ENCODE results near the gene THPO.

Gene THPO

GRCh38 chr3:184377882-184378445 is at the start of gene THPO:
Gene THPO, minus strand, starts transcription at chr3:184378207. Its CDS starts 1,948 bp downstream, at chr3:184376259.
- DNase-seq = no peak

DNA sequence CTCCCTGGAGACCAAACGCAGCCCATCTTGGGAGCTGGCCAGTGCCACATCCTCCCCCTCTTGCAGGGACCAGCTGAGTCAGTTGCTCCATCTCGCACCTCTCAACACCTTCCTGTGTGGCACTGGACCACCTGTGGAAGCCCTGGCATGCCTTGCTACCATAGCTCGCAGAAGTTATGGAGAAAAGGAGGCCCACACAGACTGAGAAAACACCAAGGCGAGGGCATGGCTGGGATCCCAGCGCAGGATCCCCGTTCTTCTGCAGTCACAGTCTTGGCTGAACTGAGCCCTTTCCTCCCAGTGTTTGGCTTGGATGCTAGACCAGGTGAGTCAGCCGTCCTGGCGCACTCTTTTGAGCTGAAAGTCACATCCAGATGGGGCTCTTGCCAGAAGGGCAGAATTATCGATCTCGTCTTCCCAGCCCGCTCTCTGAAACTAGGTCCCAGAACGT is 48.7 kb upstream of the THPO start:
- DNase-seq = no peak

DNA sequence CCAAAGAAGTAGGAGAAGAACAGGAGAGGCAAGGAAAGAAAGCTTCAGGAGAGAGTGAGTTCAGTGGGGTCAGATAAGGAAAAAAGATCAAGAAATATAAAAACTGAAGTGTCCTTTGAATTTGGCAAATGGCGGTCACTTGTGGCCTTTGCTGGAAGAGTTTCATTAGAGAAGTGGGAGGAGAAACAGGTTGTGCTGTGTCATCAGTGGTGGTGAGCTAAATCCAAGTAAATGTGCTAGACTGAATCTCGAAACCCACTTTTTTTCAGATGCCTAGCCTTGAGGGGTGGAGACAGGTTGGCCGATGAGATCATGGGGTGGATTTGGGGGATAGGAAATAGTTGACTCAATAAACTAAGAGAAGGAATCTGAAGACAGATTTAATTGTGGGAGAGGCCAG is 45.6 kb upstream of the THPO start:
- no peak for DNase-seq

DNA sequence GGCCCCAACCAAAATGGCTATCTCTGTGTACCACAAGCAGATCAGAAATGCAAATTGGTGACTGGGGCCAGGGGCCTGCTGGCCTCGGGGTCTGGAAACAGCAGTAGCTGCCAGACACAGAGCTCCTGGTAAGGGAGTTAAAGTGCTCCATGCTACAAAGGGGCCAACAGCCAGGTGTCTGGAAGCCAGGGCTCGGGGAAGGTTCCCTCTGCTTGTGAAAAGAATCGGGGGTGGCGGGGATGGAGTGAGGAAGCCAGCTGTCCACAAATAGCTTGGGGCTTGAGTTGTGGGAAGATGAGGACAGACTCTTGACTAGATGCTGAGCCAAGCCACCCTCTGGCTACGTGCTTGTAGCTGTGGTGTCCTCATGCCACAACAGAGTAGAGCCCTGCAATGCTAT is 41.2 kb upstream of the THPO start:
- DNase-seq = no peak

DNA sequence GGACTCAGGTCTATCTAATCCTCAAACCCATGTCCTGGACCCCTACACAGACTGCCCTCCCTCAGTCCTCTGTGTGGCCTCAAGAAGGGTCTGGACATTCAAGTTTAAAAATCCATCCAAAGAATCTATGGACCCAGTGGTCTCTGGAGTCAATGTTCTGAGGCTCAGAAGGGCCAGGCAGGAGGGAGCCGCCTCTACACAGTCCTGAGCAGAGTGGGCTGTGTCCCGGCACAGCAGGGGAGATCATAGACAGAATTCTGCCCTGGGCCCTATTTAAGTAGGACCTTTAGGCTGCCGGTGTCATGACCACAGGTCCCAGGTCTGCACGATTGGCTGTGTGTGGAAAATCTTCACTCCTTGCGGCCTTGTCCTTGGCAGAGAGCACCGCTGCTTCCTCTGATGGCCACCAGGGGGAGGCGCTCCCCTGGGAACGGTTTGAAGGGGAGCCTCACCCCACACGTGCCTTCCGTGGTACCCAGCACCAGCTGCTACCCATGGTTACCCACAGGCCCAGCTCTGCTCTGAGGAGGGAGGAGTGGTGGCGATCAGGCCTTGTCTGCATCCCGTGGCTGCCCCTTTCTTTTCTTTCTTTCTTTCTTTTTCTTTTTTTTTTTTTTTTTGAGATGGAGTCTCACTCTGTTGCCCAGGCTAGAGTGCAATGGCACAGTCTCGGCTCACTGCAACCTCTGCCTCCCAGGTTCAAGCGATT is 39.8 kb upstream of the THPO start:
- peak; percentile 16 to 42 for DNase-seq

DNA sequence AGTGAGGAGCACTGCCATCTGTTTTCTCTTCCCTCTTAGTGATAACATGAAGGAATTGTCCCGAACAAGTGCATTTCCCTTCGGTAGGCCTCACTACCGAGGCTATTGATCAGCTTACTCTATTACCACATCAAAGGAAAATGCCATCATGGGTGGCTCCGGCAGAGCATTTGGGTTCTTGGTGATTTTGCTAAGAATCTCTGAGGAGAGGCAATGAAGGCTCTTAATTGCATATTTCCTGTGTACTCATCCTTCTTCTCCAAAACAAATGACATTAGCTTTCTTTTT is 37.1 kb upstream of the THPO start:
- DNase-seq = no peak

DNA sequence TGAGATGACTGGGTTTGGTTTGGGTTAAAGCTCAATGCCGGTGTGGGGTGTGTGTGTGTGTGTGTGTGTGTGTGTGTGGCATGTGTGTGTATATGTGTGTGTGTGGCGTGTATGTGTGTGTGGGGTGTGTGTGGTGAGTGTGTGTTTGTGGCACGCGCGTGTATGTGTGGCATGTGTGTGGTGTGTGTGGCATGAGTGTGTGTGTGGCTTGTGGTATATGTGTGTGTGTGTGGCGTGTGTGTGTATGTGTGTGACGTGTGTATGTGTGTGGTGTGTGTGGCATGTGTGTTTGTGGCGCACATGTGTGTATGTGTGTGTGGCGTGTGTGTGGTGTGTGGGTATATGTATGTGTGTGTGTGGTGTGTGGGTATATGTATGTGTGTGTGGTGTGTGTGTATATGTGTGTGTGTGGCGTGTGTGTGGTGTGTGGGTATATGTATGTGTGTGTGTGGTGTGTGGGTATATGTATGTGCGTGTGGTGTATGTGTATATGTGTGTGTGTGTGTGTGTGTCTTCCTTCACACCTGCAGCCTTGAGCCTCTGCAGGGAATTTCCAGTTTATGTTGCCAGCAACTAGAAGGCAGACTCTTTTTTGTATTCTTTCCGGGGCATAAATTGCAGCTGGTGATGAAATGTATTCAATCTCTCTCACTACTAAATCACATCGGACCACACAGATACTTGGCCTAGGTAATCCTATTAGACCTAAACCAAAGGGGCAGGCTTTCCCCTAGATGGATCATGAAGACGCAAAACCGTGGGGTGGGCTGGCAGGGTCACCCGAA is 36.6 kb upstream of the THPO start:
- no peak for DNase-seq

DNA sequence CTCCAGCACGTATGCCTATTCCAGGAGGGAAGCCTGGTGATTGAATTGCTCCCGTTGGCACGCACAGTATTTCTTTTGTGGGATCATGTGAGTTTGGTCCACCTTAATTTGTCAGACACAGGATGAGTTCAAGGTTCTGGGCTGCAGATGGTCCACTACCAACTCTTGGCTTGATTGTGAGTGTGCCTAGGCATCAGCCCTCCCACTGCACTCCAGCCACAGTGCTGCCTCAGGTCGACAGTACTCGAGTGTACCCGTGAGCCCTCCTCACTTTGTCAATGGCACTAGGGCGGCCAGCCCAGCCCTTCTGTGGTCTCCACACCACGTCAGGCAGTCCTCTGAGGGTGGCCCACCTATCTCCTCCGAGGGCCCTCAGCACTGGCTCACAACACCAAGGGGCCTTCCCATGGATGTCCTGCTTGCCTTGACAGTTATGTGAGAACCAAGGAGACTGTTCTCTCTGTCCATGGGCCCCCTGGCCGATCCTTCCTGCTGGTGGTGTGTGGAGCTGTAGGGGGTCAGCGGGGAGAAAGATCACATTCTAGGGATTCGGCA is 32.0 kb upstream of the THPO start:
- no peak for DNase-seq

- DNase-seq = no peak
Measured at GRCh38 chr3:184409331-184409926, 31.4 kb upstream of the THPO start.

- DNase-seq = no peak
Measured at GRCh38 chr3:184405075-184406030, 27.3 kb upstream of the THPO start.

DNA sequence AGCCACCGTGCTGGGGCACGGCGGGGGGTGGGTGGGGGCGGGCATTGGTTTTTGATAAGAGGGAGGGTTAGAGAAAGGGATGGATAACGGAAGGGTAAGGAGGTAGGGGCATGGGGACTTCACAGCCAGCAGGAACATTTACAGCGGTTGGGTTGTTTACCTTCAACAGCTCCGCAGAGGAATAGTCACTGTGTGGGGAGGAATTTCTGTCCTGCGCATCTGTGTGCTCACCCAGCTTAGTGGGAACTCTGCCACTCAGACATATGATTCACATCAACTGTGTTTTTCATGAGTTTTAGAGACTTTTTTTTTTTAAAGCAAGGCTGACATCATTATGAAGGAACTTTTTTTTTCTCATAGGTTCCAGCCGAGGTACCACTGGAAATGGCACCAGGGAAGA is 21.4 kb upstream of the THPO start:
- DNase-seq = no peak

GRCh38 chr3:184395320-184395660 is 17.3 kb upstream of the THPO start:
- DNase-seq = no peak

GRCh38 chr3:184391266-184391665 is 13.3 kb upstream of the THPO start:
- DNase-seq = no peak

GRCh38 chr3:184389935-184390528 is 12.0 kb upstream of the THPO start:
- no peak for DNase-seq

DNA sequence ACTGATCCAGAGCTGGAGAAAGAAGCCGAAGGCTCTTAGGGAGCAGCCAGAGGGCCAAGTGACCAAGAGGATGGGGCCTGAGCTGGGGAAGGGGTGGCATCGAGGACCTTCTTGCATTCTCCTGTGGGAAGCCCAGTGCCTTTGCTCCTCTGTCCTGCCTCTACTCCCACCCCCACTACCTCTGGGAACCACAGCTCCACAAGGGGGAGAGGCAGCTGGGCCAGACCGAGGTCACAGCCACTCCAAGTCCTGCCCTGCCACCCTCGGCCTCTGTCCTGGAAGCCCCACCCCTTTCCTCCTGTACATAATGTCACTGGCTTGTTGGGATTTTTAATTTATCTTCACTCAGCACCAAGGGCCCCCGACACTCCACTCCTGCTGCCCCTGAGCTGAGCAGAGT is 11.4 kb upstream of the THPO start:
- DNase-seq = no peak

- DNase-seq = no peak
Measured at GRCh38 chr3:184388936-184389230, 10.9 kb upstream of the THPO start.

GRCh38 chr3:184388164-184388935 is 10.3 kb upstream of the THPO start:
- DNase-seq = no peak

DNA sequence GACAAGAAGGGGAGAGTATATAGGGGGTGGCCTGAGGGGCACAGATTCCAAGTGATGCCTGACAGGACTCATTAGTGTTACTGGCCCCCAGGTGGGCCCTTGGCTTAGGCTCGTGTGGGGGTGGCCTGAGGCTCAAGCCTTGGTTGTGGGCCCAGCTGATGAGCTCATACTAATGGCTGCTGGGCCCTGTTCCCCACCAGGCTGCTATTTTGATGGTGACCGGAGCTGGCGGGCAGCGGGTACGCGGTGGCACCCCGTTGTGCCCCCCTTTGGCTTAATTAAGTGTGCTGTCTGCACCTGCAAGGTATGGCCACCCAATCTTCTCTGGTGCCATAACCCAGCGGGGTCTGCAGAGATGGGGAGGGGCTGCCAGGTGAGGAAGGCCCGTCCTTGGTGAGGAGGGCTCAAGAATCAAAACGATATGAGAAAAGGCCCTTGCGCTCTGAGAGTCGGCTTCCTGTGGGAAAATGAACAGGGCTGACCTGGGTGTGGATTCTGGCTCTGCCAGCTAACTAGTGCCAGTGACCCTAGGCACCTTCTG is 9.2 kb upstream of the THPO start:
- DNase-seq = no peak

- DNase-seq = no peak
Measured at GRCh38 chr3:184386047-184386806, 8.2 kb upstream of the THPO start.

- DNase-seq = no peak
Measured at GRCh38 chr3:184384856-184385422, 6.9 kb upstream of the THPO start.

Measured in SW 1271 (cell line).